HPDE6-E6E7 (cell line): ENCODE measurements around the gene PELI2.

Experiments used
- DNase-seq: peaks from one replicate; pipeline ENCODE4 v3.0.0; 2011; ENCODE audit warnings: missing footprints; ENCODE audit errors: extremely low spot score

The PELI2 gene

GRCh38 chr14:56119201-56119981 lies 1.2 kb downstream of the PELI2 start:
- DNase-seq, result no peak

- no peak for DNase-seq
Observed at GRCh38 chr14:56120091-56120691, 2.0 kb downstream of the PELI2 start.

GRCh38 chr14:56121816-56122215 lies 3.6 kb downstream of the PELI2 start:
- no peak for DNase-seq

GRCh38 chr14:56122301-56122700 lies 4.1 kb downstream of the PELI2 start:
- no peak for DNase-seq

GRCh38 chr14:56124327-56124726 lies 6.1 kb downstream of the PELI2 start:
- no peak for DNase-seq

GRCh38 chr14:56125772-56126636 lies 7.8 kb downstream of the PELI2 start:
- no peak for DNase-seq

GRCh38 chr14:56126637-56126913 lies 8.4 kb downstream of the PELI2 start:
- no peak for DNase-seq

GRCh38 chr14:56127156-56127555 lies 8.9 kb downstream of the PELI2 start:
- no peak for DNase-seq

GRCh38 chr14:56129092-56129491 lies 10.9 kb downstream of the PELI2 start:
- DNase-seq, result no peak

- no peak for DNase-seq
Observed at GRCh38 chr14:56129933-56130332, 11.7 kb downstream of the PELI2 start.

- no peak for DNase-seq
Observed at GRCh38 chr14:56131004-56131864, 13.0 kb downstream of the PELI2 start.

GRCh38 chr14:56131865-56132833 lies 13.9 kb downstream of the PELI2 start:
- DNase-seq, result no peak

- no peak for DNase-seq
Observed at GRCh38 chr14:56133547-56133946, 15.3 kb downstream of the PELI2 start.

GRCh38 chr14:56135001-56135400 lies 16.8 kb downstream of the PELI2 start:
- no peak for DNase-seq

GRCh38 chr14:56135668-56136067 lies 17.5 kb downstream of the PELI2 start:
- no peak for DNase-seq

- no peak for DNase-seq
Observed at GRCh38 chr14:56136571-56137452, 18.6 kb downstream of the PELI2 start.

- DNase-seq, result no peak
Observed at GRCh38 chr14:56137453-56137807, 19.2 kb downstream of the PELI2 start.

- no peak for DNase-seq
Observed at GRCh38 chr14:56137849-56138248, 19.6 kb downstream of the PELI2 start.

GRCh38 chr14:56138928-56139327 lies 20.7 kb downstream of the PELI2 start:
- DNase-seq, result no peak

GRCh38 chr14:56142314-56142713 lies 24.1 kb downstream of the PELI2 start:
- DNase-seq, result no peak
